ENCODE data around the gene SPAG4. TPM values are rescaled to one million over a fixed set of nuclear protein-coding genes. Genes with fewer than 3 reads are reported as not detected.

SPAG4 gene
- polyA plus RNA-seq, 1 donor (not counting 4 experiments of a cell fraction or from before 2014, with no cell fraction given): 0.93 TPM

- H3K9me1 ChIP-seq (ENCODE audit: control insufficient read depth, extremely low read depth, insufficient read depth, low read length): no peaks in the 10 kb centered on the region
- FAIRE-seq (no peak), DNase-seq (ENCODE audit: low read depth, low spot score) (peak; percentile 98)
- H3K9ac ChIP-seq (ENCODE audit: control insufficient read depth, extremely low read depth, insufficient read depth, low read length): peak overlapping the region; percentile 59
- H3K9me3 ChIP-seq (ENCODE audit: control insufficient read depth, low read depth, low read length): no peaks in the 10 kb centered on the region
- TF ChIP-seq CTCF (optimal IDR thresholded peaks at IDR 0.05 in 1 of 3, IDR thresholded peaks at IDR 0.05 in 1 of 3, conservative IDR thresholded peaks at IDR 0.05 in 1 of 3; ENCODE audit: extremely low read depth in 1 of 3, insufficient read depth in 2 of 3, low read length in 3 of 3): no peak
- no peak for TF ChIP-seq EZH2 (IDR thresholded peaks at IDR 0.05; ENCODE audit: low read length)
- H3K27me3 ChIP-seq (ENCODE audit: control insufficient read depth, extremely low read depth, insufficient read depth, low read length): no peaks in the 10 kb centered on the region
- no peaks in the 10 kb centered on the region for H4K20me1 ChIP-seq (ENCODE audit: control insufficient read depth, extremely low read depth, insufficient read depth, low read length)
- H3K79me2 ChIP-seq (ENCODE audit: control insufficient read depth, insufficient read depth, low read length): no peaks in the 10 kb centered on the region
- peaks cover 0 to 3% of the 10 kb centered on the region in 2 experiments for H3K36me3 ChIP-seq (ENCODE audit: control insufficient read depth in 2 of 2, extremely low read depth in 1 of 2, insufficient read depth in 2 of 2, low read length in 2 of 2)
- peak overlapping the region; percentile 23 for H2AFZ ChIP-seq (ENCODE audit: control insufficient read depth, low read length)
- H3K27ac ChIP-seq (ENCODE audit: control insufficient read depth, insufficient read depth, low read length): peak overlapping the region; percentile 34
- peak overlapping the region; percentile 35 to 63 (median 37) for H3K4me3 ChIP-seq (ENCODE audit: control insufficient read depth in 2 of 3, extremely low read depth in 1 of 3, insufficient read depth in 2 of 3, low read depth in 1 of 3, low read length in 3 of 3)
- H3K4me2 ChIP-seq (ENCODE audit: control insufficient read depth, extremely low read depth, insufficient read depth, low read depth, low read length): peak overlapping the region; percentile 77
- peaks cover 22% of the 10 kb centered on the region for H3K4me1 ChIP-seq (ENCODE audit: control insufficient read depth, extremely low read depth, insufficient read depth, low read length)
- dilution Hi-C loops (cut with MboI; ENCODE audit: extremely low pct_ligation_motif_present, low sequenced_read_pairs): no loop called here
These were observed 1.1 kb downstream of the SPAG4 start for GRCh38 chr20:35616465-35617396.

GRCh38 chr20:35617397-35618262 lies 2.0 kb downstream of the SPAG4 start:
- Histone ChIP-seq H3K4me3 (ENCODE audit: control insufficient read depth in 2 of 3, extremely low read depth in 1 of 3, insufficient read depth in 2 of 3, low read depth in 1 of 3, low read length in 3 of 3) (peak overlapping the region; percentile 35 to 63 (median 48)), H3K4me1 (ENCODE audit: control insufficient read depth, extremely low read depth, insufficient read depth, low read length) (peaks cover 22% of the 10 kb centered on the region), H3K9me1 (ENCODE audit: control insufficient read depth, extremely low read depth, insufficient read depth, low read length) (no peaks in the 10 kb centered on the region), H3K4me2 (ENCODE audit: control insufficient read depth, extremely low read depth, insufficient read depth, low read depth, low read length) (peak overlapping the region; percentile 77), H3K27ac (ENCODE audit: control insufficient read depth, insufficient read depth, low read length) (peak overlapping the region; percentile 32), H3K36me3 (ENCODE audit: control insufficient read depth in 2 of 2, extremely low read depth in 1 of 2, insufficient read depth in 2 of 2, low read length in 2 of 2) (peaks cover 0 to 3% of the 10 kb centered on the region in 2 experiments), H3K9me3 (ENCODE audit: control insufficient read depth, low read depth, low read length) (no peaks in the 10 kb centered on the region), H3K9ac (ENCODE audit: control insufficient read depth, extremely low read depth, insufficient read depth, low read length) (peak overlapping the region; percentile 59), H4K20me1 (ENCODE audit: control insufficient read depth, extremely low read depth, insufficient read depth, low read length) (no peaks in the 10 kb centered on the region), H2AFZ (ENCODE audit: control insufficient read depth, low read length) (peak overlapping the region; percentile 63), H3K27me3 (ENCODE audit: control insufficient read depth, extremely low read depth, insufficient read depth, low read length) (no peaks in the 10 kb centered on the region), H3K79me2 (ENCODE audit: control insufficient read depth, insufficient read depth, low read length) (no peaks in the 10 kb centered on the region)
- TF ChIP-seq CTCF (optimal IDR thresholded peaks at IDR 0.05 in 1 of 3, IDR thresholded peaks at IDR 0.05 in 1 of 3, conservative IDR thresholded peaks at IDR 0.05 in 1 of 3; ENCODE audit: extremely low read depth in 1 of 3, insufficient read depth in 2 of 3, low read length in 3 of 3) (peak; percentile 46 to 52 (median 48)), EZH2 (IDR thresholded peaks at IDR 0.05; ENCODE audit: low read length) (no peak)
- peak; percentile 46 for FAIRE-seq
- dilution Hi-C loops (cut with MboI; ENCODE audit: extremely low pct_ligation_motif_present, low sequenced_read_pairs): no loop called here
- no peak for DNase-seq (ENCODE audit: low read depth, low spot score)
